ENCODE results near the gene ABLIM1. TPM values are rescaled to one million over a fixed set of nuclear protein-coding genes. Genes with fewer than 3 reads are reported as not detected.

ABLIM1 gene
- total and polyA plus RNA-seq, 7 experiments from 2014 or later, result 109 to 440 (median 357) TPM

DNA sequence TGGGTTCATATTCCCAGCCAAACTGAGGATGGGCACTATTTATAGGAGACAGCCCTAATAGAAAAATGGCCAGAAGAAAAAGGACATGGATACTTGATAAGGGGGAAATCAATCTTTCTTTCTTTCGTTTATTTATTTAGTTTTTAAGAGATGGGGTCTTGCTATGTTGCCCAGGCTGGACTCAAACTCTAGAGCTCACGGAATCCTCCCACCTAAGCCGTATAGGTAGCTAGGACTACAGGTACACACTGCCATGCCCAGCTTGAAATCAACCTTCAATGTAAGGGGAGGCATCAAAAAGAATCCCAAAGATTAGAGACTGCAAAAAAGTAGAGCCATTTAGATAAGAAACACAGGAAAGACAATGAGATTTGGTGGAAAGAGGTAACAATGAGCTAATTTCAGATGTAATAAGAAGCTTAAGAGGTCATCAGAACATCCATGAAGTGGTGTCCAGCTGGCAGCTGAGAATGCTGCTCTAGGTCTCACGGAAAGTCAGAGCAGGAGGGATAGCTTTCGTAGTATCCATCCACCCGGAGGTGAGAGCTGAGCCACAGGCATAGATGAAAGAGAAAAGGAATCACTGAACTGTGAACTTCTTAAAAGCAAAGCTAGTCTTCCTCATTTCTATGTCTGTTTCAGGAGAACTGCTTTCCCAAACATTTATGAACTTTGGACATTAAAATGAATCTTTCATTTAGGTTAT is 10.5 kb upstream of the ABLIM1 start:
- no peaks in the 10 kb centered on the region for H3K27me3 ChIP-seq (ENCODE audit: control insufficient read depth in 2 of 2, insufficient read depth in 2 of 2, low read length in 2 of 2)
- no peaks in the 10 kb centered on the region for H3K4me1 ChIP-seq (ENCODE audit: control insufficient read depth in 2 of 2, insufficient read depth in 2 of 2, low read length in 2 of 2)
- Mint-ChIP-seq H3K9me3 (peaks cover 0 to 6% (median 0%) of the 10 kb centered on the region in 11 donors), H3K27ac (no peak overlapping the region), H3K4me1 (peaks cover 0 to 2% (median 0%) of the 10 kb centered on the region in 7 donors), H3K27me3 (peaks cover 0 to 37% (median 6%) of the 10 kb centered on the region in 5 donors), H3K36me3 (peaks cover 0 to 5% (median 0%) of the 10 kb centered on the region in 5 donors), H3K4me3 (no peak overlapping the region)
- ATAC-seq (no peak), DNase-seq (no peak)
- POLR2A ChIA-PET, result no interaction called here
- H3K4me3 ChIP-seq (ENCODE audit: low read length), result no peak overlapping the region
- H3K27ac ChIP-seq (ENCODE audit: low read depth, low read length), result no peak overlapping the region
- intact Hi-C loops (cut with micrococcal nuclease), result no loop called here
- H3K36me3 ChIP-seq (ENCODE audit: control insufficient read depth in 2 of 3, insufficient read depth in 3 of 3, low read length in 3 of 3), result no peaks in the 10 kb centered on the region
- CTCF ChIA-PET, result no interaction called here
- H3K9me3 ChIP-seq (ENCODE audit: control insufficient read depth in 2 of 3, low read length in 3 of 3), result no peaks in the 10 kb centered on the region

DNA sequence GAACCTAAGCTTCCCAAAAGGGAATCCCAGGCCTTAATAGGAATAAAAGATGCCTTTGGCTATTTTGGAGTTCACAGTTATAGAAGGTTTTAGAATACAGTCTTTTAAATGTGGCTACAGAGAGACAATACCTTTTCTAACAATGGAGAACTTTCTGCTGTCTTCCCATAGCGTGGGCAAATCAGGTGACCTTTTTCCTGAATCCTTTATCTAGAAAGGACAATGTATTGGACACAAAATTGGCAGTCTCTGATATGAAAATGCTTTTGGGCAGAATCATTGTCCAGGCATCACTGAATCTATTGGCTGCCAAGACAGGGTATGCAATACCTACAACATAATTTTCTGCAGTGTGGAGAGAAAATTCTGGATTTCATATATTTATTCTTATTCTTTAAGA is 7.8 kb upstream of the ABLIM1 start:
- POLR2A ChIA-PET, result no interaction called here
- intact Hi-C loops (cut with micrococcal nuclease), result no loop called here
- Histone ChIP-seq H3K27ac (ENCODE audit: low read depth, low read length) (no peak overlapping the region), H3K4me1 (ENCODE audit: control insufficient read depth in 2 of 2, insufficient read depth in 2 of 2, low read length in 2 of 2) (no peaks in the 10 kb centered on the region), H3K27me3 (ENCODE audit: control insufficient read depth in 2 of 2, insufficient read depth in 2 of 2, low read length in 2 of 2) (no peaks in the 10 kb centered on the region), H3K4me3 (ENCODE audit: low read length) (no peak overlapping the region), H3K36me3 (ENCODE audit: control insufficient read depth in 2 of 3, insufficient read depth in 3 of 3, low read length in 3 of 3) (no peaks in the 10 kb centered on the region), H3K9me3 (ENCODE audit: control insufficient read depth in 2 of 3, low read length in 3 of 3) (no peaks in the 10 kb centered on the region)
- Mint-ChIP-seq H3K9me3 (peaks cover 0 to 6% (median 0%) of the 10 kb centered on the region in 11 donors), H3K36me3 (peaks cover 0 to 5% (median 0%) of the 10 kb centered on the region in 5 donors), H3K27me3 (peaks cover 0 to 42% (median 1%) of the 10 kb centered on the region in 5 donors), H3K4me1 (no peaks in the 10 kb centered on the region), H3K27ac (no peak overlapping the region), H3K4me3 (no peak overlapping the region)
- DNase-seq (no peak), ATAC-seq (no peak)
- CTCF ChIA-PET, result no interaction called here

DNA sequence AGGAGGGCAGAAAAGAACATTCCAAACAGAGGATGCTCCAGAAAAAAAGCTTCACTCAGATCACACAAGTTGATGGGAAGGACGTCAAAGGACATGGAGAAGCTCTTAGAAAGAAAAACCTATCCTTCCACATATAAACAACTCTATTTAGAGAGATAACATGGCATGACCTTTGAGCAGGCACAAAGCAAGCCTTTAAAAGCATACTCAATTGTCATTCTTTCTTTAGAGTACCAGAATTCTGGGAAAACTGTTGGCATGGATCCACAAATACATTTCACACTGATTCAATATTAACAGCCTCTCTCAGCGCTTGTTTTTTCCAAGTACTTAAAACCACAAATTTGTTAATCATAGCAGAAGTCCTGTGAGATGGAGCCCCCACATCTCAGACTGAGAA is 7.3 kb upstream of the ABLIM1 start:
- Mint-ChIP-seq H3K27me3 (peaks cover 0 to 40% (median 0%) of the 10 kb centered on the region in 5 donors), H3K9me3 (peaks cover 0 to 6% (median 0%) of the 10 kb centered on the region in 11 donors), H3K4me1 (no peaks in the 10 kb centered on the region), H3K27ac (no peak overlapping the region), H3K4me3 (no peak overlapping the region), H3K36me3 (peaks cover 0 to 5% (median 0%) of the 10 kb centered on the region in 5 donors)
- DNase-seq (no peak), ATAC-seq (no peak)
- POLR2A ChIA-PET, result no interaction called here
- Histone ChIP-seq H3K9me3 (ENCODE audit: control insufficient read depth in 2 of 3, low read length in 3 of 3) (no peaks in the 10 kb centered on the region), H3K27me3 (ENCODE audit: control insufficient read depth in 2 of 2, insufficient read depth in 2 of 2, low read length in 2 of 2) (no peaks in the 10 kb centered on the region), H3K4me1 (ENCODE audit: control insufficient read depth in 2 of 2, insufficient read depth in 2 of 2, low read length in 2 of 2) (no peaks in the 10 kb centered on the region), H3K4me3 (ENCODE audit: low read length) (no peak overlapping the region), H3K27ac (ENCODE audit: low read depth, low read length) (no peak overlapping the region), H3K36me3 (ENCODE audit: control insufficient read depth in 2 of 3, insufficient read depth in 3 of 3, low read length in 3 of 3) (no peaks in the 10 kb centered on the region)
- CTCF ChIA-PET, result interaction anchor here (0.7 kb wide), 1 partner anchor 66 kb away, joined by 3 read pairs; no protein-coding TSS in a partner anchor
- intact Hi-C loops (cut with micrococcal nuclease), result no loop called here

DNA sequence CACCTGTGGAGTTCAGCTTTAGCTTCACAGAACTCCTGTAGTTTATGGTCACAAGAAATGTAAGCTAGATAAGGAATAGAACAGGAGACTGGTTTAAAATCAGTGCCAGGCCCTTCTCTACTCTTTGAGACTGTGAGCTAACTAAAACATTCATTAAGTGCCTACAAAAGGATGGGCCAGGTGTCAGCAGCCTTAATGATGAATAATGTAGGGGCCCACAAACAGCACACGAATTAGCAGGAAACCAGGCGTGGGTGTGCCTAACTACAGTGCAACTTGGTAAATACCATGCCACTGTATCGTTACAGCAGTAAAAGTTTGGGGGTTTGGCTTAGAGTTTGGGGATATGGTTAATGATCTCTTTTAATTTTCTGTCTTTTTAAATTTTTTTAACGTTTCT is 6.1 kb upstream of the ABLIM1 start:
- H3K9me3 Mint-ChIP-seq, result peaks cover 0 to 6% (median 0%) of the 10 kb centered on the region in 11 donors
- peaks cover 0 to 5% (median 0%) of the 10 kb centered on the region in 5 donors for H3K36me3 Mint-ChIP-seq
- H3K4me3 Mint-ChIP-seq, result no peak overlapping the region
- POLR2A ChIA-PET, result no interaction called here
- H3K27ac Mint-ChIP-seq, result no peak overlapping the region
- CTCF ChIA-PET, result no interaction called here
- Histone ChIP-seq H3K9me3 (ENCODE audit: control insufficient read depth in 2 of 3, low read length in 3 of 3) (no peaks in the 10 kb centered on the region), H3K4me1 (ENCODE audit: control insufficient read depth in 2 of 2, insufficient read depth in 2 of 2, low read length in 2 of 2) (no peaks in the 10 kb centered on the region), H3K36me3 (ENCODE audit: control insufficient read depth in 2 of 3, insufficient read depth in 3 of 3, low read length in 3 of 3) (no peaks in the 10 kb centered on the region), H3K4me3 (ENCODE audit: low read length) (no peak overlapping the region), H3K27ac (ENCODE audit: low read depth, low read length) (no peak overlapping the region), H3K27me3 (ENCODE audit: control insufficient read depth in 2 of 2, insufficient read depth in 2 of 2, low read length in 2 of 2) (no peaks in the 10 kb centered on the region)
- ATAC-seq (no peak), DNase-seq (no peak)
- peaks cover 0 to 35% (median 0%) of the 10 kb centered on the region in 5 donors for H3K27me3 Mint-ChIP-seq
- intact Hi-C loops (cut with micrococcal nuclease), result no loop called here
- no peaks in the 10 kb centered on the region for H3K4me1 Mint-ChIP-seq

DNA sequence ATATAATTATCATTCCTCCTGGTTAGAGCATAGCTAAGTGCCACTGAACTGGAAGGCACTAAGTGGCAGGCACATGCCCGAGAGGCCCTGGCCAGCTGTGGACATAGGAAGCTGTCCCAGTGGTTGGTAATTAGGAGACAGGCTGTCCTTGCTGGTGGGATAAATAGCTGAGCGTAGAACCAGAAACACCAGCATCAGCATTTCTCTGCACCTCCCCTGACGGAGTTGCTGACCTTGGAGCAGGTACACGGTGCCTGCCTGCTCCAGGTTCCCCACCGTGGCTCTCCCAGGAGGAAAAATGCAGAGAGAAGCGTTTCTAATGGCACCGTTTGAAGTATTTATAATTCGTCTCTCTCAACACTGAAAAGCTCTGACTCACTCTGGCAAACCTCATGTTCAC is 5.6 kb upstream of the ABLIM1 start:
- Mint-ChIP-seq H3K4me1 (peaks cover 0 to under 1% (median 0%) of the 10 kb centered on the region in 7 donors), H3K4me3 (no peak overlapping the region), H3K27me3 (peaks cover 0 to 32% (median 0%) of the 10 kb centered on the region in 5 donors), H3K9me3 (peaks cover 0 to 6% (median 0%) of the 10 kb centered on the region in 11 donors), H3K36me3 (peaks cover 0 to 5% (median 0%) of the 10 kb centered on the region in 5 donors), H3K27ac (no peak overlapping the region)
- intact Hi-C loops (cut with micrococcal nuclease), result no loop called here
- DNase-seq, result no peak
- ChIA-PET CTCF (no interaction called here), POLR2A (no interaction called here)
- no peak for ATAC-seq
- Histone ChIP-seq H3K27me3 (ENCODE audit: control insufficient read depth in 2 of 2, insufficient read depth in 2 of 2, low read length in 2 of 2) (no peaks in the 10 kb centered on the region), H3K4me3 (ENCODE audit: low read length) (no peak overlapping the region), H3K27ac (ENCODE audit: low read depth, low read length) (no peak overlapping the region), H3K4me1 (ENCODE audit: control insufficient read depth in 2 of 2, insufficient read depth in 2 of 2, low read length in 2 of 2) (no peaks in the 10 kb centered on the region), H3K36me3 (ENCODE audit: control insufficient read depth in 2 of 3, insufficient read depth in 3 of 3, low read length in 3 of 3) (no peaks in the 10 kb centered on the region), H3K9me3 (ENCODE audit: control insufficient read depth in 2 of 3, low read length in 3 of 3) (no peaks in the 10 kb centered on the region)

DNA sequence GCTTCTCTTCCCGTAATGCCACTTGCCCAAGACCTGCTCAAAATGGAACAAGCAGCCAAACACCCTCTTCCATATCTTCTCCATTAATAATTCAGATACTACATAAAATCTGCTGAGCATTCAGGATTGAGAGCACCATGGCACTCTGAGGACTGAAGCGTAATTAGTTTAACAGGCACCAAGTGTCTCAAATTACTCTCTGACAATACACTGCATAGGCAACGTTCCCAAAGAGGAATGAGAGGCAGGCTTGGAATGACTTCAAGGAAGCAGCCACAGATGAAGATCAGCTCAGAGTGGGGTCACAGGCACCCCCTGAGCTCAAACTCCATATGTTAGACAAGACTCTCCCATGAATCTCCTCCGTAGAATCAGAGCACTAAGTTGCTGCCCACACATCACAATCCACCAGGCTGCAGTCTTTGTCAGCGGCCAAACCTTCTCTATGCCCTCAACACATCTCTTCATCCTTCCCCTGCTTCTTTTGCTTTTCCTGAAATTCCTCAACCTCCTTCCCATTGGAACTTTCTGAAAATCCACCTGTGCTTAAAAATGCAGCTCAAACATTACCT is 4.7 kb upstream of the ABLIM1 start:
- CTCF ChIA-PET, result no interaction called here
- DNase-seq, result no peak

More for the DNA sequence above, 4.7 kb upstream of the ABLIM1 start:
- no peak for ATAC-seq
- no peaks in the 10 kb centered on the region for H3K9me3 ChIP-seq (ENCODE audit: control insufficient read depth in 2 of 3, low read length in 3 of 3)
- no peaks in the 10 kb centered on the region for H3K27me3 ChIP-seq (ENCODE audit: control insufficient read depth in 2 of 2, insufficient read depth in 2 of 2, low read length in 2 of 2)
- H3K4me3 ChIP-seq (ENCODE audit: low read length), result no peak overlapping the region
- H3K4me1 Mint-ChIP-seq, result peaks cover 0 to 2% (median 0%) of the 10 kb centered on the region in 7 donors
- H3K4me1 ChIP-seq (ENCODE audit: control insufficient read depth in 2 of 2, insufficient read depth in 2 of 2, low read length in 2 of 2), result no peaks in the 10 kb centered on the region
- no peak overlapping the region for H3K4me3 Mint-ChIP-seq
- H3K27ac ChIP-seq (ENCODE audit: low read depth, low read length), result no peak overlapping the region
- POLR2A ChIA-PET, result no interaction called here
- H3K36me3 ChIP-seq (ENCODE audit: control insufficient read depth in 2 of 3, insufficient read depth in 3 of 3, low read length in 3 of 3), result no peaks in the 10 kb centered on the region
- intact Hi-C loops (cut with micrococcal nuclease), result no loop called here
- H3K27ac Mint-ChIP-seq, result no peak overlapping the region
- H3K36me3 Mint-ChIP-seq, result peaks cover 0 to 3% (median 0%) of the 10 kb centered on the region in 5 donors
- peaks cover 0 to 25% (median 0%) of the 10 kb centered on the region in 5 donors for H3K27me3 Mint-ChIP-seq
- H3K9me3 Mint-ChIP-seq, result peaks cover 0 to 4% (median 0%) of the 10 kb centered on the region in 11 donors
